GM20431 (cell line): ENCODE measurements around the gene INTS14.

Source experiments
- in situ Hi-C: fragments of 300-500 bp; cut with MseI, MboI; formaldehyde crosslinking; loops from one replicate; pipeline ENCODE4 v1.15.0; 2020; ENCODE audit warnings: low sequenced_read_pairs; ENCODE audit not compliant: unreplicated experiment

The INTS14 gene

DNA sequence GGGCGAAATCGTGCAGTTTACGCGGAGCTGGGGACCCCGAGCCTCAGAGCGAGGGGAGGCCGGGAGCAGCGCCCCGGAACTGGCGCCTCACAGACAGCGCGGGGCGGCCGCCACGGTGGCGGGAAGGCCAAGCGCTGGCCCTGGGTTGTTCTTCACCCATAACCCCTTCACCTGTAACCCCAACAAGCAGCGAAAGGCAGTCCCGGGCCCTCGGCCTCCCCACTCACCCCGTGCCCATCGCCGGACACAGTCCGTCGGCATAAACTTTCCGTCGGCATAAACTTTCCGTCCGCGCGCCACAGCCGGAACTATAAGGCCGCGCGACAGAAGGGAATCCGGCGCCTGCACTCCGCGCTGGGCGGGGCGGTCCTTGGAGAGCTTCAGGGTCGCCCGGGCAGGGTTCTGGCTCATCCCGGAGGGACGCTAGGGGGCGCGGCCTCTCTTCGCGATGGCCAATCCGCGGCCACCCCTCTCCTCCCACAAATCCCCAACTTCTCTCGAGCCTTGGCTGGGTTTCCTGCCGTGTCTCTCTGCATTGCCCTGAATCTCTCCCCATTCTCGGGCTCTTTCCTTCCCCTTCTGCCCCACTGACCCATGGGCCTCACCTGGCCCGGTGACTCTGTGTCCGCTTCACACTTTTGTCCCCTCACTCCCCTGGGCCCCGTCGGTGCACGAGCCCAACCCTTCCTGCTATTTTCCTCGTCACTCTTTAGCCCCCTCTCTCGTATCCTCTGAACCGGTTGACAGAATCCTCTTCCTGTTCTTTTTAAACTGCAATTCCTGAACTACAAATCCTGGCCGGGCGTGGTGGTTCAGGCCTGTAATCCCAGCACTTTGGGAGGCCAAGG, at the start of gene INTS14:
Gene INTS14, minus strand, starts transcription at position 261 of the 848 bp plus-strand sequence. CDS start 3,751 bp downstream, outside the sequence.
- in situ Hi-C loops, result no loop called here

DNA sequence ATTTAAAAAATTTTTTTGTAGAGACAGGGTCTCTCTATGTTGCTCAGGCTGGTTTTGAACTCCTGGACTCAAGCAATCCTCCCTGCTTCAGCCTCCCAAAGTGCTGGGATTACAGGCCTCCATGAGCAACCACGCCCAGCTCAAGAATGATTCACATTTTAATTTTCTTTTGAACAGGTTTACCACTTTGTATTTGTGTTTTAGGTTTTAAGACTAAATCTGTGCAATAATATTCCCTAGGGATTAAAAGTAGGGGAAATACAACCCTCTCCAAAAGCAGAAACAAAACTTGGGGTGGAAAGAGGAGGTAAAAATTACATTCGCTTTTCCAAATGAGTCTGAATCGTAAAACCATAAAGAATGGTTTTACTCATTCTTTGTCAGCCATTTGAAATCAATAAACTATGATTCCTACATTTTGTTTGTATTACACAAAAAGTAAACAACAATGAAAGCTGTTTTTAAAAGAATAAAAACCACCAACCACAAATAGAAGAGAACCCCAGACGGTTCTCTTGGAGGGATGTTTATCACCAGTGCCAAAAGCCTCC, 48.6 kb upstream of the INTS14 start:
- in situ Hi-C loops, result no loop called here

DNA sequence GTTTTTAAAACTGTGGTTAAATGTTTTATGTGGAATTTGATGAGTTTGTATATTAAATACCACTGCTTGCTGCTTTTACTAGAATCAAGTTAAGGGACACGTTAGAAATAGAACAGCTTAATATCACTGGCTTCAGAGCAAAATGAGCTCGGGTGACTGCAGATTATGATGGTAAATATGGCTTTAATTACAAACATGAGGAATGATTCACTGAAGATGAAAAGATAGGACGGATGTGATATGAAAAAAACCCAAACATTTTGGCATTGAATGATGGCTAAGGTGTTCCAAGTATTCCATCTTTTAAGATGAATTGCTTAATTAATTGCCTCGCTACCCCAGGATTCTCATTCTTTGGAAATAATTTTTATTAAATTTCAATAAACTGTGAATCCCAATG, 44.5 kb upstream of the INTS14 start:
- in situ Hi-C loops, result no loop called here

DNA sequence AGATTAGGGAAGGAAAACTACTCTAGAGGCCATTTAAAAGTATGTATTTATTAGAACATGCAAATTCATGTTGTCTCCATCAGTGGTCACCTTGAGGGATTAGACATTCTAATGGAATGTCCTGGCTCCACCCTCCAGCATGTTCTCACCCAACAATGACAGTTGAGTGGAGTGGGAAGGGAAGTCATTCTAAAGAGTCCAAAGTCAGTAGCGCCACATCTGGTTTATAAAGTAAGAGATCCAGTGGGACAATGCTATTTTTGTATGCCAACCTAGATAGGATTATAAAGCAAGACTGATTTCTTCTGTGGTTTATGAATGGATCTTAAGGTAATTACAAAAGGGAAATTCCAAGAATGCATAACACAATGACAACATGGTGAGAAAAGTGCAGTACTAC, 44.1 kb upstream of the INTS14 start:
- in situ Hi-C loops, result no loop called here

DNA sequence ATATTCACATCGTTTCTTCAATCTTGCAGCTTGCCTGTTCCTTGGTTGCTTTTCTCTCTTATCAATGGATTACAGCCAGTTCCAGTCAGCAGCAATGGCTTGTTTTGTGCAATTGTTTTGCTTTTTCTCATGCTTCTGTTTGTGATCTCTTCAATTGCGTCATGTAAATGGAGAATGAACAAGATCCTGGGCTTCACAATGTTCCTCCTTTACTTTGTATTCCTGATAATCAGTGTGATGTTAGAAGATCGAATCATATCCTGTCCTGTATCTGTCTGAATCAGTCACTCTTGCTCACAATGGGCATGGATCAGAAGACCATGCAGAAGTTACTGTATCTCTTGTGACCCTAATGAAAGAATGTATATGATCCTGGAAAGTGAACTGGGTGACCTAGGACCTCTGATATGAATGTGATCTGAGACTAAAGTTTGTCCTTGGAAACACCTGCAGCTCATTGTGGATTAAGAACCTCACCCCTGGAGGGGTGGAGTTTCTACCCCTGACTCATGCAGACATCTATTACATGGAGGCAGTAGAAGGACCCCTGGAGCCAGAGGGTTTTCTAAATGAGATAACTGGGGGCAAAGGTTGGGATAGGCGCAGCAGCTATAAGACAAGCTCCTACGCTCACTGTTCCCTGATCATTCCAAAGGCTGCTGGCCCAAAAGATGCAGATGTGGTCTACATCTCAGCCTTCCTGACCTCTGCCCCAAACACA, 43.0 kb upstream of the INTS14 start:
- in situ Hi-C loops, result no loop called here

DNA sequence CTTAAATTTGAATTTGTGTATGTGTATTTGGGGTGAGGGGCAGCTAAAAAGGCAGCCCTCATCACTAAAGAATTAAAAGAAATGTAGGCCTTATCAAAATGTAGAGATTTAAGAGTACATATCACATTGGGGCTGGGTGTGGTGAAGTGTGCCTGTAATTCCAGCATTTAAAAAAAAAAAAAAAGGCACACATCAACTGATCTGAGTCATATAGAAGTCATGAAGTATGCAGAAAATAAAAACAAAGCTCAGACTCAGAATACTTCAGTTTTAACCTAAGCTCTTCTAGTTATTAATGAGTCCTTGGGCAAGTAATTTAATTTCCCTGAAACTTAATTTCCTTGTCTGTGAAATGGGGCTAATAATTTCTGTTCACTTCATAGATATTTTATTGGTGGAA, 42.4 kb upstream of the INTS14 start:
- in situ Hi-C loops, result no loop called here

DNA sequence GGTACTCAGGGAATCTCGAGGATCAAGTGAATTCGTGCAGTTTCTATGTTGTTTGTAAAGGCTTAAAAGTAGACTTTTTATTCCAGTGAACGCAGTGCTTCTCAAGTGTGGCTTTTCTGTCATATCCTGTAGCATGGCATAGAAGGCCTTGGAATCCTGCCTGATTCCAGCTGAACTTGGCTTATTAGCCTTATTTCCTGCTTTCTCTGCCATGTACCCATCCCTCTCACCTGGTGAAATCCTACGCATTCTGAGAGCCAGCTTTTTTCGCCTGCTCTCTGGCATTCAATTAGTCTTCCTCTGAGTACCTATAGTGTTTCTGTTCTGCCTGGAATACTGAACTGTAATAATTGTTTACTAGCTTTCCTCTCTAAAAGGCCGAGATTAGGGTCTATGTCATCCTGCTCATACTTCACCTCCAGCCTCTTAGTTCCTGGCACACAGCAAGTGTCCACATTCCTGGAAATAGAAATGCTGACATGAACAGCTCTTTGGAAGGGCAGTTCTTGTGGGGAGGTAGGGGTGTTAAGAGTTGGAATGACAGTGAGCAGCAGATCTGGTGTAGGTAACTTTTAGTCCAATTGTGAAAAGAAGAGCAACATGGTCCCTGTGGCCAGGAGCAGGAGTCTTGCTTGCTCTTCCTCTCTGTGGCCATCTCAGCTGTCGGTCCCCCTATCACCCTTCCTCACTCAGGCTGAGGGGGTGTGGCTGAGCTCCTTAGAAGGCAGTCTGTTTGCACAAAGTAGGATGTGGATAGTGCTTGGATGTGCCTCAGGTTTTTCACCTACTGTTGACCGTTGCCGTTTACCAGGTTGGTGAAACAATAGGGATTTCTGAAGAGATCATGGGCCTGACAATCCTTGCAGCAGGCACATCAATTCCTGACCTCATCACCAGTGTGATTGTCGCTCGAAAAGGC, 41.2 kb upstream of the INTS14 start:
- in situ Hi-C loops, result no loop called here

DNA sequence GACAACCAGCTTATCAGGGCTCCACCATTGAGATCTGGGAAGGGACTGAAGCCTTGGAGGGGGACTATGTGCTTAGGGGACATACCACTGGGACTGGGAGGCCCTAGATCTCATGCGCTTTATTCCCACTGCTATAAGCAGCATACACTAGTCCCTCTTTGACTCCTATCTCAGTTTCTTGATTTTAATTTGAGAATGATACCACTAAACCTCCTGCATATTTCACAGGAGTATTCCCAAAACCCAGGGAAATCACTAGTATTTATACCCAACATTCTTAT, 40.1 kb upstream of the INTS14 start:
- in situ Hi-C loops, result no loop called here

DNA sequence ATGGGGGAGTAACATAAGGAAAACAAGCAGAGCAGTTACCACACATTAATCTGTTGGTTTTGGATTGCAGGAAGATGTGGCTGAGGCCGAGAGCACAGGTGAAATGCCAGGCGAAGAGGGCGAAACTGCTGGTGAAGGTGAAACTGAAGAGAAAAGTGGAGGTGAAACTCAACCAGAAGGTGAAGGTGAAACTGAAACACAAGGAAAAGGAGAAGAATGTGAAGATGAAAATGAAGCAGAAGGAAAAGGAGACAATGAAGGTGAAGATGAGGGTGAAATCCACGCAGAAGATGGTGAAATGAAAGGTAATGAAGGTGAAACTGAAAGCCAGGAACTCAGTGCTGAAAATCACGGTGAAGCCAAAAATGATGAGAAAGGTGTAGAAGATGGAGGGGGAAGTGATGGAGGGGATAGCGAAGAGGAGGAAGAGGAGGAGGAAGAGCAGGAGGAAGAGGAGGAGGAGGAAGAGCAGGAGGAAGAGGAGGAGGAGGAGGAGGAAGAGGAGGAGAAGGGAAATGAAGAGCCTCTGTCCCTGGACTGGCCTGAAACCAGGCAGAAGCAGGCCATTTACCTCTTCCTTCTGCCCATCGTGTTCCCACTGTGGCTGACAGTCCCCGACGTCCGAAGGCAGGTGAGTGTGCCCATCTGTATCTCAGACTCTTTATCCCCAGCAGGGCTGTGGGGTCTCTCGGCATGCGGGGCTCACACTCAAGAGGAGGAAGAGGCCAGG, 39.5 kb upstream of the INTS14 start:
- in situ Hi-C loops, result no loop called here

DNA sequence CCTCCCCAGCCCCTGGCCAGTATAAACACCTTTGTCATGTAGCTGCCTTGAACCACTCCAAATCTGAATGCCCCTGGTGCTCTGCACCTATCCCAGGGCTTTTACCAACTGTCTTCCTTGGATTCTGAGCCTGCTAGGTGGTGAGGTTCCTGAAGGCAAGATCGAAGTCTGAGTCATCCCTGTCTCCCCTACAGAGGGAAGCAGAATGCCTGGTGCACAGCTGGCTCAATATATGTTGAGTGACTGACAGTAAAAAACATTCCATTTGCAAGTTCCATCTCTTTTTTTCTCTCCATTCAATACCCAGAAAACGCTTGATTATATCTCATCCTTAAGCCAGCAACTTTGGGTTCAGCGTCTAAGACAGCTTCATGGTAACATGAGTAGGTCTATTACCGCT, 35.6 kb upstream of the INTS14 start:
- in situ Hi-C loops, result loop anchor here (25.0 kb wide), 1 partner anchor 191 kb away; no protein-coding TSS in a partner anchor

DNA sequence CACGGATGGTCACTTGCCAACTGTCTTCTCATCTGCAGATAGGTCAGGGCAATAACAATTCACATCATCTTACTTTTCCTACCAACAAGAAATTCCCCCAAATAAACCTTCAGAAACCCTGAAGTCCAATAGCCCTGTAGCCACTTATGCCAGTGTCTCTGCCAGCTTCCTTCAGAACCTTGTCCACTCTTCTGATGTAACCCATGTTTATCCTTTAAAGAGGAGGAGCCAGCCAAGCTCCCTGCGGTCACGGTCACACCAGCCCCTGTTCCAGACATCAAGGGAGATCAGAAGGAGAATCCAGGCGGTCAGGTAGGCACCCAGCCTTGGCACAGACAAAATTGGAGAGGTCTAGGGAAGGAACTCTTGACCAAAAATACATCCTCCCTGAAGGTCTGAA, 34.5 kb upstream of the INTS14 start:
- in situ Hi-C loops, result loop anchor here (25.0 kb wide), 1 partner anchor 192 kb away; no protein-coding TSS in a partner anchor

DNA sequence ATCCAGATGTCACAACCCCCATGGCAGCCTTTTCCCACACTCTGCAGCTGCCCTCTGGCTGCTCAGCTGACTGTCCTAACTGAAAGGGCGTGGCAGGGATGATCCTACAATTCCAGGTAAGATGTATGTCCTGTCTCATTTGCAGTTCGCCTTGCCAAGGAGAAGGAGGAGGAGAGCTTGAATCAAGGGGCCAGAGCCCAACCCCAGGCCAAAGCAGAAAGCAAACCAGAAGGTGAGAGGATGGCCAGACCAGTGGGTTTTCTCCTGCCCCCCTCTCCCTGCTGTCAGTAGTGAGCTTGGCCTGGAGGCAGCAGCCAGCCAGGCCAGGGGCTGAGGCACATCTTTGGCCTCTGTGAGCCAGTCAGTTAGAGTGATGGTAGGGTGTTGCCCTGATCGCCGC, 33.4 kb upstream of the INTS14 start:
- in situ Hi-C loops, result loop anchor here (25.0 kb wide), 1 partner anchor 193 kb away; no protein-coding TSS in a partner anchor

DNA sequence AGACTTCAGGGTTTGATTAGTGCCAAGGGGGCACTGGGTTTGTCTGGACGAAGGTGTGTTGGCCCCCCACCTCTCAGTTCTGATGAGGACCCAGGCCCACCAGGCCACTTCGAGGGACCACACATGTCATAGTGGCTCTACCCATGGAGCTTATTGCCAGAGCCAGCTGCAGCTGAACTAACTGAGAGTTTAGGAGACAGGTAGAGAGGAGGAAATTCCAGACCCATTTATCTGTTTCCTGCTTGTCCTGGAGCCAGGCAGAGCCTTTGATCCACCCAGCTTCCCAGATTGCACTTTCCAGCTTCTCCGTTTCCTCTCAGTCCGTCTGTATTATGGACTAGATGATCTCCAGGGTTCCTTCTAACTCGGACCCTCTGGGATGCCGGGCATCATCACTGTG, 31.7 kb upstream of the INTS14 start:
- in situ Hi-C loops, result loop anchor here (25.0 kb wide), 1 partner anchor 195 kb away; no protein-coding TSS in a partner anchor

DNA sequence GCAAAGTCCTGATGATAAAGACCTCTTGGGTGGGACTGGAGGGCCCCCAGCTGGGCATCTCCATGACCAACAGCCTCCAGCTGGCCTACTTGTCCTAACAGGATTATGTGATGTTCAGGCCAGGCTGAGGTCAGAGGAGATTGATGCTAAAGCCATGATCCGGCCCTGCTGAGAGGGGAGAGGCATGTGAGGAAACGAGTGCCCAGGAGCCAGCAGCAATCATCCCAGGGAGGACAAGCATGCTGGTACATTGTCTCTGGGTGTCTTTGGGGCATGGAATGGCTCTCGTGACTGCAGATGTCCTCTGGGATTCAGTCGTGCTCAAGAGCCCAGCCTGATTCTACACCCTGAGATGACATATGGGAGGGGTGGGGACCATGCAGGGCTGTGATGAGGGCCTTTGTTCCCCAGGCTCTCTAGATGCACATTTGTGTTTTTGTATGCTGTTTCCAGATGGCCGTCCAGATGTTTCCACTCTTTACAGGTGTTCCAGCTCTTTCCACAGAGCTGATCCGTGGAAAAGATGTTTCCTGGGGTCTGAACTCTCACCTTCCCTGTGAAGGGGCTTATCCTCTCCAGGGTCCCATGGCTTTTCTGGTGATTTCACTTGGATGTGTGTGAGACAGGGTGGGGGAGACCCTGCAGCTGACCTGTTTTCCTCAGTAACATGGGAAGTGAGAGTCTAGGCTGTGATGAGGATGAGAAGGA, 31.0 kb upstream of the INTS14 start:
- in situ Hi-C loops, result loop anchor here (25.0 kb wide), 1 partner anchor 195 kb away; no protein-coding TSS in a partner anchor

DNA sequence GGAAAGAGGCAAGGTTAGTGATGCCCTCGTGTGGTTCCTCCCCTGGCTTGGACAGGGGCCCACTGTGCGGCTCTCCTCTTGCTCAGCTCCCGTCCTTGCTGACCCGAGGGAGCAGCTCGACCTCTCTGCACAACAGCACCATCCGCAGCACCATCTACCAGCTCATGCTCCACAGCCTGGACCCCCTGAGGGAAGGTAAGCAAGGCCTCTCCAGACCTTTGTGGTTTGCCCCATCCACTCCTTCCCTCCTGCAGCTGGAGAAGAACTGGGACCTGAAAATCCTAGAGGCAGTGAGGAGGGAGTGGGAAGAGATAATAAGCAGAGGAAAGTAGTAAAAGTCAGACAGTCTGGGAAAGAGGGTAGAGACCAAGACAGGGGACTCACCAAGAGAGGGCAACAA, 28.6 kb upstream of the INTS14 start:
- in situ Hi-C loops, result loop anchor here (25.0 kb wide), 1 partner anchor 198 kb away; no protein-coding TSS in a partner anchor

DNA sequence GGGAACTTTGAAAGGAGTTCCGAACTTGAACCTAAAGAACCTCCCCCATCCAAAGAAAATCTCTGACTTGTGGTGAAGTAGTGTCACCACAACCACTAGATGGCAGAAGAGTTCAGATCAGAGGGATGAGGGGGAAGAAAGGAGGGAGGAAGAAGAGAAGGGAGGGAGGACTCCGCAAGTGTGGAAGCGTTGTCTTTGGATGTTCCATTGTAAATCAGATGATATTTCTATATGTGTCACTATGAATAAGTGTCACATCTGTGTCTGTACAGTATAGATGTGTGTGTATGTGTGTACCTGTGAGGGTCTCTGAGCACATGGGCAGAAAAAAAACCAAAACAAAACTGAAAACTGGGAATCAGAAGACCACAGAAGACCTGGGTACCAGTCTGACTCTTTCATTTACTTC, 27.8 kb upstream of the INTS14 start:
- in situ Hi-C loops, result loop anchor here (25.0 kb wide), 1 partner anchor 199 kb away; no protein-coding TSS in a partner anchor

DNA sequence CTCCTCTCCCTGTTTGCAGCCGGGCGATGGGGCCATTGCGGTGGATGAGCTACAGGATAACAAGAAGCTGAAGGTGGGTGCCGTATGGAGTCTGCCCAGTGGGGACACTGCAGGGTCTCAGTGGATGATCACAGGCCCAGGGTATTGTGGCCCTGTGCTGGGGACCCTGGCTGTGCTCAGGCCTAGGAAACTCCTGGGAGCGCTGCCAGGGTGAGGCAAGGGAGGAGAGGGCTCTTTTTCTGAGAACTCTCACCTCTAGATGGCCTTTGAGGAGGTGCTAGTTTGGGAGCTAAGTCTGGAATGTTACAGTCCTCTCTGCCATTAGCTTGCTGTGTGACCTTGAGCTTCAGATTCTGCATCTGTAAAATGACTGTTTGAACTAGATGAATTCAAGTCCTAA, 27.2 kb upstream of the INTS14 start:
- in situ Hi-C loops, result loop anchor here (25.0 kb wide), 1 partner anchor 199 kb away; no protein-coding TSS in a partner anchor

DNA sequence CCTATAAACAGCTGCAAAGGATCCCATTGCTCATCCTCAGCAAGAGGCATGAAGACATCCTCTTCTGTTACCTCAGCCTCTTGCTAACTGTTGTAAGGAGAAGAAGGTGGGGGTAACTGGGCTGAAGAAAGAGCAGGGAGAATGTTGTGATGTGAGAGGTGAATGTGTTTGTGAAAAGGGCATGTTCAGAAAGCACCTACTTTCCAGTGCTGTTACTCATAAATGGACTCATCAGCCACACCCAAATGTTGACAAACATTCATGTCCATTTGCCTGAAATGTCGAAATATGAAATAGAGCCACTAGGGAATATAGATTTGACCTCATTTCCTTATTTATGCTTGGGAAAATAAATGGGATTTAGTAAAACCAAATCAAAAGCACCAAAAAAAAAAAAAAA, 23.4 kb upstream of the INTS14 start:
- in situ Hi-C loops, result loop anchor here (25.0 kb wide), 1 partner anchor 203 kb away; no protein-coding TSS in a partner anchor
